ENCODE measurements around the gene LIMS4. TPM values are rescaled to one million over a fixed set of nuclear protein-coding genes. Genes with fewer than 3 reads are reported as not detected.
"Not testable (repeated sequence)": the region's sequence is repeated elsewhere in the genome, so short reads cannot be mapped to it uniquely, and the experiment has no call there.

The LIMS4 gene, protein sequence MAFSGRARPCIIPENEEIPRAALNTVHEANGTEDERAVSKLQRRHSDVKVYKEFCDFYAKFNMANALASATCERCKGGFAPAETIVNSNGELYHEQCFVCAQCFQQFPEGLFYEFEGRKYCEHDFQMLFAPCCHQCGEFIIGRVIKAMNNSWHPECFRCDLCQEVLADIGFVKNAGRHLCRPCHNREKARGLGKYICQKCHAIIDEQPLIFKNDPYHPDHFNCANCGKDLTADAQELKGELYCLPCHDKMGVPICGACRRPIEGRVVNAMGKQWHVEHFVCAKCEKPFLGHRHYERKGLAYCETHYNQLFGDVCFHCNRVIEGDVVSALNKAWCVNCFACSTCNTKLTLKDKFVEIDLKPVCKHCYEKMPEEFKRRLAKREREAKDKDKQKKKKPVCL
- 1.4 and 2.1 TPM in 2 replicates for total RNA-seq (2021)
- Bru-seq, nascent RNA, result not detected
- BruChase-seq, experiment 1, labeled RNA remaining after a 2-hour chase, result not detected
- BruChase-seq, experiment 2, labeled RNA remaining after a 6-hour chase, result not detected
- long read RNA-seq, result 0 reads

DNA sequence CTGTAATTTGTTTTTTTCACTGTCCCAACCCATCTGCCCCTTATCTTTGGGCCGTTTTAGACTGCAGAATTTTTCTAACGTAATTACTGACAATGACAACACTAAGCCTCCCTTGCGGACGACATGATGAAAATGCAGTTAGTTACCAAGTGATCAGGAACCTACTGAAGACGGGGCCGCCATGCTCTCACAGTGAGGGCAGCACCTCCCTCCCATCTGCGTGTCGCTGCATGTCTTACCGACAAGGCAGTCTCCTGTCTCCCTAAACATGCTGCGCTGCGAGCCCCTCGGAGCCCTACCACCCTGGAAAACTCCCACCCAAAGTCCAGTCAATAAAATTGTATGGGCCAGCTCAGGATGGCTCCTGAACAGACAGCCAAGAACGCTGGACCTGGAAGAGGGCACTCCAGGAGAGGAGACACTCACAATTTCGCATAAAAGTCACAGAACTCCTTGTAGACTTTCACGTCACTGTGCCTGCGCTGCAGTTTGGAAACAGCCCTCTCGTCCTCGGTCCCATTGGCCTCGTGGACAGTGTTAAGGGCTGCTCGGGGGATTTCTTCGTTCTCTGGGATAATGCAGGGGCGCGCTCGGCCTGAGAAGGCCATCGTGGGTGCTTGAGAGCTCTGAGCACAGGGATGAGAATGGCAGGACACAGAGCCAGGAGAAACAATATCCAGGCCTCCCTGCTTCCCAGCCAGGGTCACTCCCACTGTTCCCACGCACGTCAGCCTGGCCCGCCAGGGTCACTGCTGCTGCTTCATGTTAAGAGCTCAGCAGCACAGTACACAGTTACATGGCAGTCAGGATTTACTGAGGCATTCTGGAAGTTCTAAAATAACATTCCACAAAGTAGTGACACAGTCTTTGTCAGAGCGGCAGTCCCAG is at the start of gene LIMS4:
Gene LIMS4, minus strand, starts transcription at position 646 of the 888 bp plus-strand sequence. Its CDS starts 38 bp downstream, at position 608.
- H3K27ac ChIP-seq; POLR2A ChIA-PET (ENCODE audit: unreplicated experiment); H3K4me1 ChIP-seq (replicated peaks; ENCODE audit: insufficient read depth); H3F3A ChIP-seq (ENCODE audit: insufficient read depth, low read depth); H3K4me3 ChIP-seq; H3K79me2 ChIP-seq (ENCODE audit: low read depth); intact Hi-C loops (cut with micrococcal nuclease; ENCODE audit: unreplicated experiment); H3K36me3 ChIP-seq (ENCODE audit: low read depth); H2AFZ ChIP-seq; BruUV-seq (replicated peaks); H3K9me3 ChIP-seq (ENCODE audit: insufficient read depth, low read depth); H3K9me2 ChIP-seq (ENCODE audit: insufficient read depth); CTCF ChIA-PET; H4K20me1 ChIP-seq (ENCODE audit: insufficient read depth); H3K27me3 ChIP-seq (ENCODE audit: insufficient read depth, low read depth); DNase-seq; H3K4me2 ChIP-seq: not testable (repeated sequence)

DNA sequence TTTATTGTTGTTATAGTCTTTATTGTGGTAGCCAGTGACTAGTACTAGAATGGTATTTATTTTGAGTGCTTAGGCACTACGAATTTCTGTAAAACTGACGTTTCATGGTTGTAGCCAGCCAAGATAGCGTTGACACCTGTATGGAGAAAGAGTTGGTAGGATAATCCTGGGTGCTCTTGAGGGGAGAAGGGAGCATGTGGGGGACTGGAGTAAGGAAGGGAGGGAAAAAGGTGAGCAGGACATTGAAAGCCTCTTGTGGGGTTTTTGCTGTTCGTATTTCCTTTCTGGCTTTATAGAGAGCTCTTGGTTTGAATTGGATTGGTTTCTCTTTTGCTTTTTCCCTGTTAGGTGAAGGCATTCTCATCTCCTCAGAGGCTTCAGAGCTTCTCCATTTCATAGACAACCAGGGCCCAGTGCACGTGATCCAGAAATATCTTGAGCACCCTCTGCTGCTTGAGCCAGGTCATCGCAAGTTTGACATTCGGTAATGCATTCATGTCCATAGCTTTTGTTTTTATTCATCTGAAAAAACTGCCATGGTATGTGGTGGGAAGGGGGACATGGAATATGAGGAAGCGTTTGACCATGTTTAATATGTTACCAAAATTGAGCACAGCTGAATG is 27.2 kb upstream of the LIMS4 start:
- H3K36me3 ChIP-seq (ENCODE audit: low read depth); intact Hi-C loops (cut with micrococcal nuclease; ENCODE audit: unreplicated experiment); H3F3A ChIP-seq (ENCODE audit: insufficient read depth, low read depth); BruUV-seq (replicated peaks); H3K4me3 ChIP-seq; H3K4me1 ChIP-seq (replicated peaks; ENCODE audit: insufficient read depth); H3K9me2 ChIP-seq (ENCODE audit: insufficient read depth); H3K79me2 ChIP-seq (ENCODE audit: low read depth); DNase-seq; POLR2A ChIA-PET (ENCODE audit: unreplicated experiment); CTCF ChIA-PET; H3K9me3 ChIP-seq (ENCODE audit: insufficient read depth, low read depth); H3K27me3 ChIP-seq (ENCODE audit: insufficient read depth, low read depth); H4K20me1 ChIP-seq (ENCODE audit: insufficient read depth); H3K4me2 ChIP-seq; H2AFZ ChIP-seq; H3K27ac ChIP-seq: not testable (repeated sequence)

DNA sequence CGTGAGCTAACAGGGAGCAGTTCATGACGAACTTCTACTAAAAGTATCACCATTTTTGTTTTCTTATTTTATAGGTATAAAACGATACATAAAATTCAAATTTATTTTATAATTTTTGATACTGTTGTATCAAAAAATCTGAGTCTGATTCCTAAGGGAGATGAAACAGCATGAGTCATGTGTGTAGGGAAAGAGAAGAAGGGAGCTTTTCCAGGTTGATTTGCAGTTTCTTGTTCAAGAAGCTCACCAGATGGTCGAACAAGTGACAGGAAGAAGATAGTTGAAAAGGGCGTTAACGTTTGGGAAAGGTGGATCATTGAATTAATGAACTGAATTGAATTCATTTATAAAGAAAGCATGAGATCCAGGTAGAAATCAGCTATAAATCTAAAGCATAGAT is 23.4 kb upstream of the LIMS4 start:
- CTCF ChIA-PET; H4K20me1 ChIP-seq (ENCODE audit: insufficient read depth); BruUV-seq (replicated peaks); H3K9me2 ChIP-seq (ENCODE audit: insufficient read depth); H3K27ac ChIP-seq; H3K4me2 ChIP-seq; intact Hi-C loops (cut with micrococcal nuclease; ENCODE audit: unreplicated experiment); H3K79me2 ChIP-seq (ENCODE audit: low read depth); H3K36me3 ChIP-seq (ENCODE audit: low read depth); H3K4me3 ChIP-seq; DNase-seq; H3K4me1 ChIP-seq (replicated peaks; ENCODE audit: insufficient read depth); H2AFZ ChIP-seq; H3K9me3 ChIP-seq (ENCODE audit: insufficient read depth, low read depth); H3K27me3 ChIP-seq (ENCODE audit: insufficient read depth, low read depth); POLR2A ChIA-PET (ENCODE audit: unreplicated experiment); H3F3A ChIP-seq (ENCODE audit: insufficient read depth, low read depth): not testable (repeated sequence)

DNA sequence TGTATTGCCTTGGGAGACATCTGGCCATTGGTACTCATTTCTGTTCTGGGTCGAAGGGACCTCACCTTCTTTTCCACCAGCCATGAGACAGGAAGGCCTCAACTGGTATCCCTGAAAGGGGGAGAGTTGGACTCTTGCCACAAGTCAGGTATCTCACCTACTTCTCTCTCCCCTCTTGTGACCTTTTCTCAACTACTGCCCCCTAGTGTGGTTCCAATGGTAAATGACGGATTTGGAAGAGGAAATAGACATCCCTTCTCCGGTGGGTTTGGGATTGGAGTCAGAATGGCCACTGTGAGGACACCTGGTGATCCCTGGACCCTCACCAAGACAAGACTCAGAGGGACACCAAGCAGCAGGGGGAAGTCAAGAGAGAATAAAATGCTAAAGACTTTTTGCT is 21.9 kb upstream of the LIMS4 start:
- H3K4me3 ChIP-seq; H4K20me1 ChIP-seq (ENCODE audit: insufficient read depth); H3K9me3 ChIP-seq (ENCODE audit: insufficient read depth, low read depth); H3K4me2 ChIP-seq; H3F3A ChIP-seq (ENCODE audit: insufficient read depth, low read depth); intact Hi-C loops (cut with micrococcal nuclease; ENCODE audit: unreplicated experiment); POLR2A ChIA-PET (ENCODE audit: unreplicated experiment); H3K27me3 ChIP-seq (ENCODE audit: insufficient read depth, low read depth); H3K36me3 ChIP-seq (ENCODE audit: low read depth); H3K79me2 ChIP-seq (ENCODE audit: low read depth); H3K27ac ChIP-seq; H2AFZ ChIP-seq; CTCF ChIA-PET; DNase-seq; H3K9me2 ChIP-seq (ENCODE audit: insufficient read depth); BruUV-seq (replicated peaks); H3K4me1 ChIP-seq (replicated peaks; ENCODE audit: insufficient read depth): not testable (repeated sequence)

DNA sequence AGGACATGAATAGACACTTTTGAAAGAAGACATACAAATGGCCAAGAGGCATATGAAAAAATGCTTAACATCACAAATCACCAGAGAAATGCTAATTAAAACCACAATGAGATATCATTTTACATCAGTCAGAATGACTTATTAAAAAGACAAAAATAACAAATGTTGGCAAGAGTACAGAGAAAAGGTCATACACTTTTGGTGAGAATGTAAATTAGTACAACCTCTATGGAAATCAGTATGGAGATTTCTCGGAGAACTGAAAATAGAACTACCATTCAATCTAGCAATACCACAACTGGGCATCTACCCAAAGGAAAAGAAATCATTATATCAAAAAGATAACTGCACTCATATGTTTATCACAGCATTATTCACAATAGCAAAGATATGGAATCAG is 16.4 kb upstream of the LIMS4 start:
- H3K9me3 ChIP-seq (ENCODE audit: insufficient read depth, low read depth); H3K4me1 ChIP-seq (replicated peaks; ENCODE audit: insufficient read depth); CTCF ChIA-PET; H4K20me1 ChIP-seq (ENCODE audit: insufficient read depth); H3K79me2 ChIP-seq (ENCODE audit: low read depth); H3K27me3 ChIP-seq (ENCODE audit: insufficient read depth, low read depth); intact Hi-C loops (cut with micrococcal nuclease; ENCODE audit: unreplicated experiment); H3K4me2 ChIP-seq; H2AFZ ChIP-seq; H3F3A ChIP-seq (ENCODE audit: insufficient read depth, low read depth); BruUV-seq (replicated peaks); DNase-seq; H3K36me3 ChIP-seq (ENCODE audit: low read depth); POLR2A ChIA-PET (ENCODE audit: unreplicated experiment); H3K4me3 ChIP-seq; H3K9me2 ChIP-seq (ENCODE audit: insufficient read depth); H3K27ac ChIP-seq: not testable (repeated sequence)

DNA sequence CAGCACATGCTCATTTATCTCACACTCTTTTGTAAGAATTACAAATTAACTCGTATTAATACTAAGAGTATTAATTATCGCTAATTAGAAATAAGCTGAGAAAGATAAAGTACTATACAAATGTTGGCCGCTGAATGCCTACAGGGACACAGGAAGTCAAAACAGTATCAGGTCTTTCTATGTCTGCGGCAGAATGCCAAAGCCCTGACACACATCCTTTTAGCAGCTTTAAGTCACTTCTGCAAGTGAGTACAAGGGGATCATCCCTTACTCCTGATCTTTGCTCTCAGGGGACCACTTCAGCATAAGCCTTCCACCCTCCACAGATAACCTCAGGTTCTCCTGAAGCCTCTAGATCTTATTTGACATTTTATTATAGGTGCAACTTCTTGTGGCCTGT is 10.1 kb upstream of the LIMS4 start:
- H3K27me3 ChIP-seq (ENCODE audit: insufficient read depth, low read depth); H2AFZ ChIP-seq; H3K4me3 ChIP-seq; H4K20me1 ChIP-seq (ENCODE audit: insufficient read depth); H3K36me3 ChIP-seq (ENCODE audit: low read depth); intact Hi-C loops (cut with micrococcal nuclease; ENCODE audit: unreplicated experiment); H3K27ac ChIP-seq; H3K4me1 ChIP-seq (replicated peaks; ENCODE audit: insufficient read depth); BruUV-seq (replicated peaks); H3K79me2 ChIP-seq (ENCODE audit: low read depth); DNase-seq; H3K9me2 ChIP-seq (ENCODE audit: insufficient read depth); H3K4me2 ChIP-seq; POLR2A ChIA-PET (ENCODE audit: unreplicated experiment); H3F3A ChIP-seq (ENCODE audit: insufficient read depth, low read depth); CTCF ChIA-PET; H3K9me3 ChIP-seq (ENCODE audit: insufficient read depth, low read depth): not testable (repeated sequence)

DNA sequence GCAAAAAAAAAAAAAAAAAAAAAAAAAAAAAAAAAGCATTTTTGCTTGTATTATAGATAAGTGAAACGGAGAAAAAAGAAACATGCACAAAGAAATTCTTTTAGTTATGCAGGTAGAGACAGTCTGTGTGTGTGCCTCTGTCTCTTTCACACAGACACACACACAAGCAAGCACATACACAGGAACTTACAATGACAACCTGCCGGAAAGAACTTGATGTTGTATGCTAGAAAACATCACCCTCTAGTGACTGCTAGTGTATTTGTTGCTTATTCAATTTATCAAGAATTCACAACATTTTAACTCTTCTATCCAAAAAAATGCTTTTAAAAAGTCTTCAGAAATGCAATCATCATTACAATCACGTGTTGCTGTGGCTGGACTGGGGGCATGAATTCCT is 8.6 kb upstream of the LIMS4 start:
- H4K20me1 ChIP-seq (ENCODE audit: insufficient read depth); H3K4me1 ChIP-seq (replicated peaks; ENCODE audit: insufficient read depth); H3K27ac ChIP-seq; BruUV-seq (replicated peaks); H3K27me3 ChIP-seq (ENCODE audit: insufficient read depth, low read depth); H3K9me2 ChIP-seq (ENCODE audit: insufficient read depth); H3K4me2 ChIP-seq; H3K4me3 ChIP-seq; H2AFZ ChIP-seq; POLR2A ChIA-PET (ENCODE audit: unreplicated experiment); H3K9me3 ChIP-seq (ENCODE audit: insufficient read depth, low read depth); CTCF ChIA-PET; H3F3A ChIP-seq (ENCODE audit: insufficient read depth, low read depth); DNase-seq; H3K36me3 ChIP-seq (ENCODE audit: low read depth); intact Hi-C loops (cut with micrococcal nuclease; ENCODE audit: unreplicated experiment); H3K79me2 ChIP-seq (ENCODE audit: low read depth): not testable (repeated sequence)

Measured in PC-9 (cell line).